SK-N-DZ (cell line): Measurements from ENCODE around the gene TBC1D14.

Experiments
- DNase-seq: peaks from one replicate; pipeline ENCODE4 v3.0.0-alpha.2; 2015; ENCODE audit warnings: low spot score

TBC1D14 gene

GRCh38 chr4:6999172-7000086, 89.8 kb downstream of the TBC1D14 start:
- DNase-seq: no peak

GRCh38 chr4:7000421-7001176, 91.0 kb downstream of the TBC1D14 start:
- DNase-seq: no peak

- DNase-seq: no peak
Measured at GRCh38 chr4:7001271-7001670, 91.6 kb downstream of the TBC1D14 start.

GRCh38 chr4:7002336-7002735, 92.7 kb downstream of the TBC1D14 start:
- DNase-seq: no peak

DNA sequence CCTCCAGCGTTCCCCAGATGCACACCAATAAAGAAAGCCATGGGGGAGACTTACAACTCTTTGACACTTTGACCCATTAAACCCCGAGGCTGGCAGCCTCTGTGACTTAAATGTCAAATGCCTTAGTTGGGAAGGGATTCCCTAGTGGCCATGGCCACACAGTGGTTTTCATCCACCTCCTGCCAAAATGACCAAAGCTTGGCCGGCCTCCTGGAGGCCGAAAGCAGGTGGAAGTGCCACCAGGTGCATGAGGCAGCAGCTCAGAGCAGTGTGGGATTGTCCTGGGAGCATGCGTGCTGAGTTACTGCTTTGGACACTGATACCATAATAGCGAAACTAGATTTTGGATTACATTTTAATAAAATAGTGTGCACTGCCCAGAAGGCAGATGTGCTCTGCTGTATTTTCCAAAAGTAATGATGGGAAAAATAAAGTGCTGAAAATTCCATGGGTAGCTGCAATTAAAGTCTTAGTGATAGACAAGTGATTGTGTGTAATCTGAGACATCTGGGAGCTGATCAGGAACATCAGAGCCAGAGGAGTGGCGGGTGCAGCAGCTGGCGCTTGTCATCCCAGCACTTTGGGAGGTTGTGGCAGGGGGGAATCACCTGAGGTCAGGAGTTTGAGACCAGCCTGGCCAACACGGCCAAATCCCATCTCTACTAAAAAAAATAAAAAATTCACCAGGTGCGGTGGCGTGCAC, 93.7 kb downstream of the TBC1D14 start:
- DNase-seq: no peak

GRCh38 chr4:7003879-7004240, 94.2 kb downstream of the TBC1D14 start:
- no peak for DNase-seq

DNA sequence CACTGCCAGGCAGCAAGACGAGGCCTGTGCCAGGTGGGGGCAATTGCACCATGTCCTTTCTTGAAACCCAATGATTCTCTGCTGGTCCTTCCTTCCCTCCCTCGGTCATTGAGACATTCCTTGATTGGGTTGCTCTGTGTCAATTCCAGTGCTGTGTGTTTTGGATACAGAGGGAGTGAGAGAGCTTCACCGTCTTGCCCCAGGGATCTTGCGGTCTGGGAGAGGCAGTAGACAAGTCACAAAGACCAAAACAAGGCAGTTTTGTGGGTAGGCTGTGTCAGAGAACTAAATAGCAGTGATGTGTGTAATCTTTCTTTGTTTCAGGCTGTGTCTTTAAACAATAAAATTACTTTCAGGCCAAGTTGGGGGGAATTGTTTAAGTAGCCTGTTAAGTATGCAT, 94.7 kb downstream of the TBC1D14 start:
- no peak for DNase-seq

GRCh38 chr4:7005571-7005970, 95.9 kb downstream of the TBC1D14 start:
- no peak for DNase-seq

- no peak for DNase-seq
Measured at GRCh38 chr4:7006411-7006810, 96.8 kb downstream of the TBC1D14 start.

DNA sequence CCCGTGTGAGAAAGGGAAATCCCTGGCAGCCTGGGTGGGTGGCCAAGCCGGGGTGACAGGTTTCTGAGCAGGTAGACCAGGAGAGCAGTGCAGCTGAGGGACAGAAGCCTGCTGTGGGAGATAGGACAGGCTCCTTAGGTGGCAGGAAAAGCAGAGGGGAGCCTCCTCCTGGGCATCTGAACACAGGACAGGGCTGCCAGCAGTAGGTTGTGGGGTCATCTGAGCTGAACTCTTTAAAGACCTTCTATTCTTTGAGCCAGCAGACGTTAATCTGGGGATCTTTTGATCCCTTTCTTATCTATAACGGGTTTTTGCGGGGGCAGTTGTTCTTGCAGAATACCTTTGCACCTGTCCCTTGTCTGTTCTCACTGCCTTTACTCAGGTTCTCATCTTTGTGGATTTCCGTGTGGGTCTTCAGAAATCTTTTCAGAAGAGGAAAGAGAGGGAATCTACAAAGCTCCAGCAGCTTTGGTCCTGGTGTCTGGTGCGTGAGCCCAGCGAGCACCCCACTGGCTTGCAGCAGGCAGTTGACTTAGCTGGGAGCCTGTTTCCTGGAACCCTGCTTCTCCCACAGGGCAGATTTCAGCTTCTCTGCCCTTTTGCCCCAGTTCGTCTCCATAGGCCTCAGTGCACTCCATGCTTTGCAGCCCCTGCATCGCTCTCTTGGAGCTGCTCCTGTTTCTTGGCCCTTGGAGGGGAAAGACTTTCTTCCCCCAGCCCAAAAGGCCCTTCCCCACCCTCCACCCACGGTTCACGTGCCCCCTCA, 97.7 kb downstream of the TBC1D14 start:
- DNase-seq: no peak

DNA sequence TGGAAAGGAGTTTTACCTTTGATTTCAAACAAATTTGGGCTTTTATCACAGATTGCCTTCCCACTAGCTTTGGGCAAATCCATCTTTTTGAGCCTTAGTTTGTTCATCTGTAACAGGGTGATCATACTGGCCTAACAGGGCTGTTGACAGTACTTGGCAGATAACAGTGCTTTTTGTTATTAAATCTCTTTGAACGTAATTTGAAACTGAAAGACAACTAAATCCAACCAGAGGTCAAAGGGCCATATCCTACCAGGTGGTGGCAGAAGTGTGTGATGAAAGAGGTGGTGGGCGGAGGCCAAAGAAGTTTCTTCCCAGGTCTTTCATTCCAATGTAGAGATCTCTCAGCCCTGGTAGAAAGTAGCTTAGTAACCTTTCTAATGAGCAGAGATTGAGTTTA, 98.3 kb downstream of the TBC1D14 start:
- no peak for DNase-seq

DNA sequence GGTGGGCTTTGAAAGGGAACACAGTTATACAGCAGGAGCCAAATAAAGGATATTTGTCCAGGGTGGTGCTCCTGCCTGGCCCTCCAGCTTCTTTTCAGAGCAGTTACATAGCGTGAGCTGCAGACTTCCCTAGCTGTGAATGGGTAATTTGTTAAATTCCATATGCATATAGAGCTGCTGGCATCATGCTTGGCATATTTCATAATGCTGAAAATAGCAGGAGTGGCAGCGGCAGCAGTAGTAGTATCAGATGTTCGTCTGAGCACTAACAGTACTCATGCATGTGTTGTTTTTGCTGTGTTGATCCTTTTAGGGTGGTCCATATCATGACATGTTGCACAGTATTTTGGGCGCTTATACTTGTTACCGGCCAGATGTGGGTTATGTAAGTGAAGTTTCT, 99.9 kb downstream of the TBC1D14 start:
- no peak for DNase-seq

DNA sequence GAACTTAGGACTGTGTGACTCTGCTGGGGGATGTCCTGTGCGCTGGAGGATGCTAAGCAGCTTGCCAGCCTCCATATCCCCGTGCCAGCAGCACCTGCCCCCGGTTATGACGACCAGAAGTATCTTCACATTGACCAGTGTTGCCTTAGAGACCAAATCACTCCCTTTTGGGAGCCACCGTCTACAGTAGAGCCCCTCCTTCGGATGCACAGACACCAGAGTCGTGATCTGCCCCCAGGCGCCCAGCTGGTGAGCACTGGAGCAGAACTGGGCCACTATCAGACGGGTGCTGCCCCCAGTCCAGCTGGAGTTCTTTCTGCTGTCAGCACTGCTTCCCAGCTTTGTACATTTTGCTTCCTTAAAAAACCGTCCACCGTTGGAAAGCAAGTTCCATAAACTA, 103.5 kb downstream of the TBC1D14 start:
- DNase-seq: no peak

- no peak for DNase-seq
Measured at GRCh38 chr4:7014815-7015214, 105.2 kb downstream of the TBC1D14 start.

DNA sequence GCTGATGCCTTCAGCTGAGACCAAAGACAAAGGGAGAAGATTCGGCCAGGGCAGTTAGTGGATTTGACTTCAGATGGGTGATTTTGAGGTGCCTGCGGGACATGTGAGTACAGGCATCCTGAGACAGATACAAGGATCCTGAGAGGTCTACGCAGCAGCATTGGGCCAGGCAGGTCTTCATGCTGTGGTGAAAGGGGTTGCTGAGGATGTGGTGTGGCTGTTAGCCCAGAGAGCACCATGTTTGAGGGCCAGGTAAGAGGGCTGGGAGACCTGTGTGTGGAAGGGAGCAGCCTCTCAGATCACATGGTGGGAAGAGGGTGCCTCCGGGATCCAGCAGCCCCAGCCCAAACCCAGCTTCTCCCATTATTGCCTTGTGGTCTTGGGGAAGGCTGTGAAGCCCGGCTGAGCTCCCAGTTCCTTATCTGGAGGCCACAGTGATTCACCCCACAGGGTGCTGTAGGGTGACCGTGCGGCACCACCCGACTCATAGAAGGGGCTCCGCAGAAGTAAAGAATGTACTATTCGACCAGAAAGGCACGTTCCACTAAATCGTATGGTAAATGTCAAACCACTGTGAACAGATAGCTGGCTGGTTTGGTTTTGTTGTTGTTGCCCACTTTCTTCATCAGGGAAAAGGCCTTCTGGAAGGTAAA, 105.9 kb downstream of the TBC1D14 start:
- DNase-seq: no peak

DNA sequence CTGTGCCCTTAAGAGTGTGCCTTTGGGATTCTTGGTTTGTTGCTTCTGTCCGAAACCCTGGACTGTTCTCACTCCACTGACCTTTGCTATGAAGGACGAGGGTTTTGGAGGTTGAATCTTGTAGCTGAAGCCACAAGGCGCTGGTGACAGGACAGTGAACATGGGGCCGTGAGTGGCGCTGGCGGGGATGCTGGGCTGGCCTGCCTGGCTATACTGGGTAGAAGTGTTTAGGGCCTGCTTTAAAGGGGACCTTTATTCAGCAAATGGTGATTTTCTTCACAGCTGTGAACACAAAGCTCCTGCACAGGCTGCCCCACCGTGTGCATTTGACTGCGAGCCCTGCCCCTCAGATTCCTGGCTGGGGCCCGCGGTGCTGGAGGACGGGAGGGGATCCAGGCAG, 106.5 kb downstream of the TBC1D14 start:
- no peak for DNase-seq

GRCh38 chr4:7016512-7016911, 106.9 kb downstream of the TBC1D14 start:
- DNase-seq: no peak

GRCh38 chr4:7017446-7018048, 107.9 kb downstream of the TBC1D14 start:
- no peak for DNase-seq

DNA sequence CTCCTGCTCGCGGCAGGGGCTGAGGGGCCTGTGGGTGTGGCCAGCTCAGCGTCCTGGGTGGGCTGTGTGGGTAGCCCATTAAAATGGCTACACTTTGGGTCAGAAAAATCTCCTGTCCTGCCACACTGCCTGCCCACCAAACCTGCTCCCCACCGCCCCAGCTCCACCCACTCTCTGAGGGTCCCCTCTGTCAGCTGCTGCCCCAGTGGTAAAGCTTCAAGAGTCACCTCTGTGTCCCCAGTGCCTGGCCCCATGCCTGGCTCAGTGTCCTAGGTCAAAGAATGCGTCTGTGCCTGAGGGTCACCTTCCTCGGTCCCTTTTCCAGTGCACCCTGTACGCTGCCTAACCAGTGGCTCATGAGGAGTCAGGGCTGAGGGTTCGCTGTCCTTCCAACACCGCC, 108.7 kb downstream of the TBC1D14 start:
- no peak for DNase-seq

DNA sequence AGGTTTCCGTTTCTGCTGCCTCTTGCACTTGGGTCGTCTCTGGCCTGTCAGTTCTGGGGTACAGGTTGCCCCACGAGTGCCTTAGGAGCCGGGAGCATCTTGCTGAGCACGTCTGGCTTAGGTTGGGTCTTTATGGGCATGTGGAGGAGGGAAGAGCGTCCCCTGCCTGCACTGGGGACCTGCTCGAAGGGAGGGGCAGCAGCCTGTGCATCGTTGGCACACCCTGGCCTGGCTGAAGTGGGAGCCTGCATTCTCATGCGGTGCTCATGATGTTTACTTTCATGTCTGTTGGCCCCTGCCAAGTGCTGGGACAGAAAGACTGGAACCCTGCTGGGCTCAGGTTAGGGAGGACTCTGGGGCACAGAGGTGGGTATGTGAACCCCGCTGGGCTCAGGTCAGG, 109.7 kb downstream of the TBC1D14 start:
- DNase-seq: no peak

GRCh38 chr4:7020290-7020689, 110.7 kb downstream of the TBC1D14 start:
- no peak for DNase-seq
